NCI-H524 (cell line): Measurements from ENCODE around the gene FRA10AC1.
A peak's percentile ranks its signal among the peaks of the same experiment; 100 is the strongest.

Experiments used
- DNase-seq, 2 experiments: peaks; one replicate each; lab custom pipeline; 2025; lab: John Stamatoyannopoulos, UW

Gene FRA10AC1

GRCh38 chr10:93702210-93703001, at the start of gene FRA10AC1:
Gene FRA10AC1, minus strand, starts transcription at chr10:93702592. Its CDS starts 2,486 bp downstream, at chr10:93700106.
- peak; percentile 56 to 71 for DNase-seq

GRCh38 chr10:93751832-93752231, 49.4 kb upstream of the FRA10AC1 start:
- no peak for DNase-seq

- DNase-seq: no peak
Observed at GRCh38 chr10:93751124-93751523, 48.7 kb upstream of the FRA10AC1 start.

- DNase-seq: peak in 1 of 2 experiments; percentile 1
Observed at GRCh38 chr10:93749218-93749799, 46.9 kb upstream of the FRA10AC1 start.

- no peak for DNase-seq
Observed at GRCh38 chr10:93746844-93747284, 44.5 kb upstream of the FRA10AC1 start.

GRCh38 chr10:93745408-93746065, 43.1 kb upstream of the FRA10AC1 start:
- DNase-seq: peak in 1 of 2 experiments; percentile 1

- no peak for DNase-seq
Observed at GRCh38 chr10:93742633-93743349, 40.4 kb upstream of the FRA10AC1 start.

GRCh38 chr10:93741367-93741766, 39.0 kb upstream of the FRA10AC1 start:
- no peak for DNase-seq

GRCh38 chr10:93726024-93726423, 23.6 kb upstream of the FRA10AC1 start:
- DNase-seq: no peak

- DNase-seq: no peak
Observed at GRCh38 chr10:93723153-93723552, 20.8 kb upstream of the FRA10AC1 start.

GRCh38 chr10:93722550-93722949, 20.2 kb upstream of the FRA10AC1 start:
- DNase-seq: no peak

GRCh38 chr10:93719901-93720300, 17.5 kb upstream of the FRA10AC1 start:
- no peak for DNase-seq

- no peak for DNase-seq
Observed at GRCh38 chr10:93718937-93719725, 16.7 kb upstream of the FRA10AC1 start.

- DNase-seq: no peak
Observed at GRCh38 chr10:93716766-93717165, 14.4 kb upstream of the FRA10AC1 start.

- DNase-seq: no peak
Observed at GRCh38 chr10:93715345-93715744, 13.0 kb upstream of the FRA10AC1 start.

GRCh38 chr10:93712593-93712992, 10.2 kb upstream of the FRA10AC1 start:
- DNase-seq: no peak

GRCh38 chr10:93711891-93712290, 9.5 kb upstream of the FRA10AC1 start:
- no peak for DNase-seq

- DNase-seq: no peak
Observed at GRCh38 chr10:93710333-93710909, 8.0 kb upstream of the FRA10AC1 start.

GRCh38 chr10:93707623-93708022, 5.2 kb upstream of the FRA10AC1 start:
- no peak for DNase-seq

GRCh38 chr10:93704451-93704850, 2.1 kb upstream of the FRA10AC1 start:
- DNase-seq: no peak

- DNase-seq: no peak
Observed at GRCh38 chr10:93703841-93704240, 1.4 kb upstream of the FRA10AC1 start.
